OCI-LY3 (cell line): ENCODE measurements around the gene SATB2.
A peak's percentile ranks its signal among the peaks of the same experiment; 100 is the strongest.

Experiments
- H2AFZ ChIP-seq: fragments of 200-600, 300-600 bp; shearing (Covaris generic); 2 replicates; pipeline ENCODE4 v1.6.0; 2014; ENCODE audit warnings: antibody characterized with exemption, low read depth, low read length
- H3K27ac ChIP-seq: fragments of 200-600, 300-600 bp; sonication (generic); 2 replicates; pipeline ENCODE4 v1.5.1; 2014; ENCODE audit warnings: mild to moderate bottlenecking, low read length, moderate library complexity, mixed read lengths
- H3K27me3 ChIP-seq: fragments of 200-600, 300-600 bp; sonication (generic); 2 replicates; pipeline ENCODE4 v1.6.1; 2014; ENCODE audit warnings: low read depth, low read length, mixed read lengths
- H3K36me3 ChIP-seq: fragments of 200-600, 300-600 bp; sonication (generic); replicated peaks from 2 replicates; pipeline ENCODE3; 2014; ENCODE audit warnings: low read depth, low read length, mixed read lengths
- H3K4me1 ChIP-seq: fragments of 300-600, 200-600 bp; sonication (generic); 2 replicates; pipeline ENCODE4 v1.6.1; 2014; ENCODE audit warnings: low read length, mixed read lengths
- H3K4me2 ChIP-seq: fragments of 200-600, 300-600 bp; sonication (generic); 2 replicates; pipeline ENCODE4 v1.6.1; 2014; ENCODE audit warnings: low read length, mixed read lengths
- H3K4me3 ChIP-seq: fragments of 300-600, 200-600 bp; sonication (generic); 2 replicates; pipeline ENCODE4 v1.5.1; 2014; ENCODE audit warnings: antibody characterized with exemption, mild to moderate bottlenecking, low read length, moderate library complexity
- H3K79me2 ChIP-seq: fragments of 300-600, 200-600 bp; shearing (Covaris generic); 2 replicates; pipeline ENCODE4 v1.6.1; 2014; ENCODE audit warnings: mild to moderate bottlenecking, low read length, mixed read lengths
- H3K9ac ChIP-seq: fragments of 300-600, 200-600 bp; shearing (Covaris generic); 2 replicates; pipeline ENCODE4 v1.6.0; 2014; ENCODE audit warnings: mild to moderate bottlenecking, low read length, moderate library complexity
- H3K9me3 ChIP-seq: fragments of 200-600, 300-600 bp; shearing (Covaris generic); 2 replicates; pipeline ENCODE4 v1.6.1; 2014; ENCODE audit warnings: low read length, mixed read lengths; ENCODE audit not compliant: insufficient read depth
- H4K20me1 ChIP-seq: fragments of 200-600, 300-600 bp; sonication (generic); 2 replicates; pipeline ENCODE4 v1.6.1; 2016; ENCODE audit warnings: low read length, mixed read lengths; ENCODE audit not compliant: insufficient read depth
- EZH2phosphoT487 ChIP-seq: fragments of 200-600 bp; shearing (Covaris generic); IDR thresholded peaks from 2 replicates; pipeline ENCODE4 v1.6.1; 2018; ENCODE audit warnings: antibody characterized with exemption, mixed run types, low read depth
- TF ChIP-seq, protein P1 (sequence below): fragments of 200-600, 300-600 bp; sonication (generic); IDR thresholded peaks from 2 replicates; pipeline ENCODE4 v1.5.1; 2014; ENCODE audit warnings: antibody characterized with exemption, low read length, low read depth

The SATB2 gene

DNA sequence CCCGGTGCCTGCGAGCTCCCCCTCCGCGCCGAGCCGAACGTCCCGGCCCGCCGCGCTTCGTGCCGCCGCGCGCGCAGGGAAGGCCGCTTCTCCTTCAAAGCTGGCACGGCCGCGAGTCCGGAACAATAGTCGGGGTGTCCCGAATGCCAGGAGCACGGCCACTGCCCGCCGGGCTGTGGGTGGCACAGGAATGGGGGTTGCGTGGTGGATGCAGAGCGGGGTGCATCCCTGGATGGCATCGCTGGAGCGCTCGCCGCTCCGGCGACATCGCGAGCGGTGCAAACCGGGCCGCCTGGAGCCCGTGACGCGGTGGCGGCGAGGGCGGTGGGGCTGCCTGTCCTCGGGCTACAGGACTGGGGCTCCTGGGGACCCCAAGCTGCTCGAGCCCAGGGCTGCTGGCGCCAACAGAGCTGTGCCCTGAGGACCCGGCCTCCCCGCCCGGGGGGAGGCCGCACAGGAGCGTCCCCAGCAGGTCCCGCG, 1.1 kb upstream of the SATB2 start:
- no peaks in the 10 kb centered on the region for H3K79me2 ChIP-seq
- H3K9me3 ChIP-seq = no peaks in the 10 kb centered on the region
- no peaks in the 10 kb centered on the region for H4K20me1 ChIP-seq
- no peaks in the 10 kb centered on the region for H3K36me3 ChIP-seq
- no peak for TF ChIP-seq EZH2phosphoT487
- TF ChIP-seq, protein P1, sequence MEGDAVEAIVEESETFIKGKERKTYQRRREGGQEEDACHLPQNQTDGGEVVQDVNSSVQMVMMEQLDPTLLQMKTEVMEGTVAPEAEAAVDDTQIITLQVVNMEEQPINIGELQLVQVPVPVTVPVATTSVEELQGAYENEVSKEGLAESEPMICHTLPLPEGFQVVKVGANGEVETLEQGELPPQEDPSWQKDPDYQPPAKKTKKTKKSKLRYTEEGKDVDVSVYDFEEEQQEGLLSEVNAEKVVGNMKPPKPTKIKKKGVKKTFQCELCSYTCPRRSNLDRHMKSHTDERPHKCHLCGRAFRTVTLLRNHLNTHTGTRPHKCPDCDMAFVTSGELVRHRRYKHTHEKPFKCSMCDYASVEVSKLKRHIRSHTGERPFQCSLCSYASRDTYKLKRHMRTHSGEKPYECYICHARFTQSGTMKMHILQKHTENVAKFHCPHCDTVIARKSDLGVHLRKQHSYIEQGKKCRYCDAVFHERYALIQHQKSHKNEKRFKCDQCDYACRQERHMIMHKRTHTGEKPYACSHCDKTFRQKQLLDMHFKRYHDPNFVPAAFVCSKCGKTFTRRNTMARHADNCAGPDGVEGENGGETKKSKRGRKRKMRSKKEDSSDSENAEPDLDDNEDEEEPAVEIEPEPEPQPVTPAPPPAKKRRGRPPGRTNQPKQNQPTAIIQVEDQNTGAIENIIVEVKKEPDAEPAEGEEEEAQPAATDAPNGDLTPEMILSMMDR = peak; percentile 10; the same call in 1 of the 2 replicates
- peak overlapping the region; percentile 69 for H3K4me2 ChIP-seq
- peak overlapping the region; percentile 70 for H3K9ac ChIP-seq
- H3K27me3 ChIP-seq = 0 out of 2 replicates have a peak, but pooled peaks cover 10% of the 10 kb centered on the region
- peak overlapping the region; percentile 63 for H2AFZ ChIP-seq
- H3K27ac ChIP-seq = peak overlapping the region; percentile 50
- H3K4me1 ChIP-seq = peaks cover 10% of the 10 kb centered on the region; the same call in 1 of the 2 replicates
- peak overlapping the region; percentile 78 for H3K4me3 ChIP-seq

DNA sequence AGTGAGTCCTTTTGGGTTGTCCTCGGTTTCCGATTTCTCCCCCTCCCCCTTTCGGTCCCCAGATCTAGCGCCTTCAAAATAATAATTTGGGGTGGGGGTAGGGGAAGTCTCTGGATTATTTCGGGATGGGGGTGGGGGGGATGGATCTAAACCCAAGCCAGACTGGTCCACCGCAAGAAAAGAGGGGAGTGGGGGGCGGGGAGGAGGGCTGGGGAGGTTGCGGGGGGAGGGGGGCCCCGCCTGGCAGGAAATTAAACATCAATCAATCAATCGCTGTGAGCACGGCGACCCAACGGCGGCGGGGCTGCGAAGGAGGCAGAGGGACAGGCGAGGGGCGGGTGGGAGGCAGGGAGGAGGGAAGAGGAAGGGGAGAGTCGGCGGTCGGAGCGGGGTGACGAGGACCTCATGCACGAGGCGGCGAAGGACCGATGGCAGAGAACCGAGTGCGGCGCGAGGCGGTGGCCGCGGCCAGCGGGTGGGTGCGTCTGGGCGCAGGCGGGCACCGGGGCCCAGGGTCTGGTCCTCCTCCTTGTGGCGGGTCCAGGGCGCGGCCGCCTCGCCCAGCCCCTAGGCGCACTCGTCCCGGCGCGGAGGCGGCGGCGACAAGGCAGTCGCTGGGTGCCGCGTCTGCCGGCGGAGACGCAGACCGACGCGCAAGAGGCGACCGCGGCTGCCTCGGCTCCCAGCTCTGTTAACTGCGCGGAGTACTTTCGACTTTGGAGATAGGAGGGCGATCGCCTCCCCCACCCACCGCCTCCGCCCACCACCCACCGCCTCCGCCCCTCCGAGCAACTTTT, 468 bp upstream of the SATB2 start:
- Histone ChIP-seq H3K9ac (peak overlapping the region; percentile 70; the same call in 1 of the 2 replicates), H3K4me2 (peak overlapping the region; percentile 69), H3K9me3 (no peaks in the 10 kb centered on the region), H2AFZ (no peak overlapping the region), H3K4me3 (peak overlapping the region; percentile 78), H4K20me1 (no peaks in the 10 kb centered on the region), H3K27me3 (0 out of 2 replicates have a peak, but pooled peaks cover 10% of the 10 kb centered on the region), H3K36me3 (no peaks in the 10 kb centered on the region), H3K27ac (peak overlapping the region; percentile 50), H3K79me2 (no peaks in the 10 kb centered on the region), H3K4me1 (peaks cover 10% of the 10 kb centered on the region; the same call in 1 of the 2 replicates)
- TF ChIP-seq, protein P1 = no peak
- no peak for TF ChIP-seq EZH2phosphoT487

DNA sequence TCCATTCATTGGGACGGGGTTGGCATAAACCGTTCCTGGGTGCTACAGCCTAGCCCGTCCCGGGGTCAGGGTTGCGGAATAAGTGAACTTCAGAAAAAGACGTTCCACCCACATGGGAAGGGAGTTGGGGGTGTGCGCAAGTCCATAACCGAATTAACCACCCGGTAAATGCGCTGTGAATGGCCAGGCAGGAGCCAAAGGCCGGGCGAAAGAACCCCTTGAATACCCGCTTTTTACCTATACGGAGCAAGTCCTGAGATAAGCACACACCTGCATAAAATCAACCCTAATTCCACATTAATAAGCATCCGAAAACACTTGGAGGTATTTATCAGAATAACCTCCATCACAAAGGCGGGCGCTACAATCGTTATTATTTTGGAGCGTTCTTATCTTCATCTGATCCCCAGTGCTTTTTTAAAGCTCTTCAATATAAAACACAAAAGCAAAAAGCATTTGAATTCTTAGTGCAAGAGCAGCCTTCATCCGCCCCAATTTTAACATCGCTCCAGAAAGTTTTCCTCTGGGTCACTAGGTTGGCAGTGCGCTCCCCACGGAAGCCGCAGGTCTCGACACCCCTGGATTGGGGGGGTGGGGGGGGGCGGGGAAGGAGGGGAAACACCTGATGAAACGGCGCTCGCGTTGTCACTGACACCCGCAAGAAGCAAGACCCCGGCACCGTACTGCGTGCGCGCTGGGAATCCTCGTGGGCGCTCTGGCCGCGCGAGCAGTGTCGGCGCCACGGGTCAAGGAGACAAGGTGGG, 1.2 kb downstream of the SATB2 start:
- Histone ChIP-seq H3K36me3 (no peaks in the 10 kb centered on the region), H3K4me3 (peak overlapping the region; percentile 77), H3K27me3 (0 out of 2 replicates have a peak, but pooled peaks cover 10% of the 10 kb centered on the region), H3K27ac (no peak overlapping the region), H2AFZ (no peak overlapping the region), H3K4me2 (peak overlapping the region; percentile 76), H4K20me1 (no peaks in the 10 kb centered on the region), H3K9me3 (no peaks in the 10 kb centered on the region), H3K79me2 (no peaks in the 10 kb centered on the region), H3K9ac (no peak overlapping the region), H3K4me1 (peaks cover 10% of the 10 kb centered on the region; the same call in 1 of the 2 replicates)
- TF ChIP-seq, protein P1 = no peak
- no peak for TF ChIP-seq EZH2phosphoT487
